DND-41 (cell line): Measurements from ENCODE around the gene SMIM5.

Experiments
- EZH2 ChIP-seq: IDR thresholded peaks from 3 replicates; pipeline ENCODE4 v1.6.1; 2012; ENCODE audit warnings: borderline replicate concordance, low read depth, mild to moderate bottlenecking, moderate library complexity, low read length, inconsistent platforms; ENCODE audit not compliant: severe bottlenecking
- TF ChIP-seq, protein P1 (sequence below): IDR thresholded peaks from 2 replicates; pipeline ENCODE4 v1.5.1; 2012; ENCODE audit warnings: borderline replicate concordance, low read length, moderate library complexity, mild to moderate bottlenecking; ENCODE audit not compliant: poor library complexity, severe bottlenecking; ENCODE audit errors: extremely low read depth

DNA sequence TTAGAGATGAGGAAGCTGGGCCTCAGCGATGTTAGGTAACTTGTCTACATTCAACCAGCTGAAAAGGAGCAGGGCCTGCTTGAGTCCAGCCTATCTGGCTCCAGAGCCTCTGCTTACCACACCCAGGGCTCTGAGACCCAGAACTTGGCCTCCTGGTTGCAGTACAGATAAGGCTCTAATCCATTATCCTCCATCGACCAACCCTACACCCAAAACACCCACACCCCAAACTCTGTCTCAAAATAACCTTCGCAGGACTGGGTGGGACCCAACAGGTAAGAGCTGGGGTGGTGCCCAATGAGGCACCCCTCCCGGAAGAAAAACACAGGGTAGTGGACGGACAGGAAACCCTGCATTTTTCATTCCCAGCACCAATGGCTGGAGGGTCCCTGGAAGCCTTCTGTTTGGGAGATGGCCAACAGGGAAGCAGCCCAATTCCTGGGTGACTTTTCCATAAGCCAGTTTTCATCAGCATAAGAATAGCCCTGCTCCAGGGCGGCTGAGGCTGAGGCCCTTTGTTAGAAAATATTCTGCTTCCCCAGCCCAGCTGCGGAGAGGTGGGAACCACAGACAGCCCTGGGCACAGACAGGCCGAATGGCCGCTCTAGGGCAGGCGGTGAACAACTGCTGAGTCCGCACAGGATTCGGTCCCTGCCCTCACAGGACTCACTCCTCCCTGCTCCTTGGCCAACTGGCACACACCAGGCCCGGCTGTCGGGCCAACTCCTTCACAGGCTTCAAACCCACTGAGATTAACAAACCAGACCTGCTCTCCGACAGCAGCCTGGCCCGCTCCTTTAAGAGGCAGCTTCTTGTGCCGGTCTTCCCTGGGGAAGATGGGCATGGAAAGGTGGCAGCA is 9.8 kb downstream of the SMIM5 start:
- TF ChIP-seq, protein P1, sequence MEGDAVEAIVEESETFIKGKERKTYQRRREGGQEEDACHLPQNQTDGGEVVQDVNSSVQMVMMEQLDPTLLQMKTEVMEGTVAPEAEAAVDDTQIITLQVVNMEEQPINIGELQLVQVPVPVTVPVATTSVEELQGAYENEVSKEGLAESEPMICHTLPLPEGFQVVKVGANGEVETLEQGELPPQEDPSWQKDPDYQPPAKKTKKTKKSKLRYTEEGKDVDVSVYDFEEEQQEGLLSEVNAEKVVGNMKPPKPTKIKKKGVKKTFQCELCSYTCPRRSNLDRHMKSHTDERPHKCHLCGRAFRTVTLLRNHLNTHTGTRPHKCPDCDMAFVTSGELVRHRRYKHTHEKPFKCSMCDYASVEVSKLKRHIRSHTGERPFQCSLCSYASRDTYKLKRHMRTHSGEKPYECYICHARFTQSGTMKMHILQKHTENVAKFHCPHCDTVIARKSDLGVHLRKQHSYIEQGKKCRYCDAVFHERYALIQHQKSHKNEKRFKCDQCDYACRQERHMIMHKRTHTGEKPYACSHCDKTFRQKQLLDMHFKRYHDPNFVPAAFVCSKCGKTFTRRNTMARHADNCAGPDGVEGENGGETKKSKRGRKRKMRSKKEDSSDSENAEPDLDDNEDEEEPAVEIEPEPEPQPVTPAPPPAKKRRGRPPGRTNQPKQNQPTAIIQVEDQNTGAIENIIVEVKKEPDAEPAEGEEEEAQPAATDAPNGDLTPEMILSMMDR, result no peak
- TF ChIP-seq EZH2, result no peak
